Gastrocnemius medialis (tissue), 4 donors: ENCODE measurements around the gene MFSD6L.

Experiments used
- POLR2A ChIP-seq, 2 donors: fragments of 450-650 bp; IDR thresholded peaks; one replicate each; pipeline ENCODE4 v1.6.1; 2017; ENCODE audit warnings: antibody characterized with exemption in 2 of 2, mild to moderate bottlenecking in 2 of 2, moderate library complexity in 2 of 2
- TF ChIP-seq, protein P1 (sequence below), 5 experiments: fragments of 450-650 bp in 3 of 5; fragments of 200-600 bp in 2 of 5; sonication (generic) in 2 of 5; IDR thresholded peaks in 4 of 5; conservative IDR thresholded peaks in 1 of 5; 1 replicate in 4 of 5; 2 replicates in 1 of 5; pipeline ENCODE4 v1.5.1; 2016 to 2019; ENCODE audit warnings: antibody characterized with exemption in 5 of 5, mild to moderate bottlenecking in 3 of 5, moderate library complexity in 3 of 5

- TF ChIP-seq, protein P1, sequence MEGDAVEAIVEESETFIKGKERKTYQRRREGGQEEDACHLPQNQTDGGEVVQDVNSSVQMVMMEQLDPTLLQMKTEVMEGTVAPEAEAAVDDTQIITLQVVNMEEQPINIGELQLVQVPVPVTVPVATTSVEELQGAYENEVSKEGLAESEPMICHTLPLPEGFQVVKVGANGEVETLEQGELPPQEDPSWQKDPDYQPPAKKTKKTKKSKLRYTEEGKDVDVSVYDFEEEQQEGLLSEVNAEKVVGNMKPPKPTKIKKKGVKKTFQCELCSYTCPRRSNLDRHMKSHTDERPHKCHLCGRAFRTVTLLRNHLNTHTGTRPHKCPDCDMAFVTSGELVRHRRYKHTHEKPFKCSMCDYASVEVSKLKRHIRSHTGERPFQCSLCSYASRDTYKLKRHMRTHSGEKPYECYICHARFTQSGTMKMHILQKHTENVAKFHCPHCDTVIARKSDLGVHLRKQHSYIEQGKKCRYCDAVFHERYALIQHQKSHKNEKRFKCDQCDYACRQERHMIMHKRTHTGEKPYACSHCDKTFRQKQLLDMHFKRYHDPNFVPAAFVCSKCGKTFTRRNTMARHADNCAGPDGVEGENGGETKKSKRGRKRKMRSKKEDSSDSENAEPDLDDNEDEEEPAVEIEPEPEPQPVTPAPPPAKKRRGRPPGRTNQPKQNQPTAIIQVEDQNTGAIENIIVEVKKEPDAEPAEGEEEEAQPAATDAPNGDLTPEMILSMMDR (IDR thresholded peaks at IDR 0.05 in 4 of 5, conservative IDR thresholded peaks at IDR 0.05 in 1 of 5) = no peak
- TF ChIP-seq POLR2A (IDR thresholded peaks at IDR 0.05) = no peak
These were observed 43.4 kb downstream of the MFSD6L start for GRCh38 chr17:8755590-8756255.
